NCI-H748 treated with DMSO at 0.1 percent for 48 hours (cell line): ENCODE results near the gene ZCCHC9.
A peak's percentile ranks its signal among the peaks of the same experiment; 100 is the strongest.
"Not testable (repeated sequence)": the region's sequence is repeated elsewhere in the genome, so short reads cannot be mapped to it uniquely, and the experiment has no call there.

Experiments
- DNase-seq: peaks from one replicate; lab custom pipeline; 2025; lab: John Stamatoyannopoulos, UW

Gene ZCCHC9

GRCh38 chr5:81301271-81302015 lies at the start of gene ZCCHC9:
ZCCHC9 (plus strand) TSS chr5:81301587; CDS start chr5:81304758, 3,171 bp downstream.
- DNase-seq: peak; percentile 84

GRCh38 chr5:81251922-81252321 lies 49.5 kb upstream of the ZCCHC9 start:
- no peak for DNase-seq

- no peak for DNase-seq
Measured at GRCh38 chr5:81252904-81253303, 48.5 kb upstream of the ZCCHC9 start.

- no peak for DNase-seq
Measured at GRCh38 chr5:81253875-81254274, 47.5 kb upstream of the ZCCHC9 start.

- no peak for DNase-seq
Measured at GRCh38 chr5:81254886-81255559, 46.4 kb upstream of the ZCCHC9 start.

- DNase-seq: no peak
Measured at GRCh38 chr5:81256766-81257165, 44.6 kb upstream of the ZCCHC9 start.

GRCh38 chr5:81262796-81263195 lies 38.6 kb upstream of the ZCCHC9 start:
- not testable (repeated sequence) for DNase-seq

GRCh38 chr5:81265101-81265500 lies 36.3 kb upstream of the ZCCHC9 start:
- no peak for DNase-seq

GRCh38 chr5:81268521-81269196 lies 32.7 kb upstream of the ZCCHC9 start:
- no peak for DNase-seq

- DNase-seq: no peak
Measured at GRCh38 chr5:81269751-81270393, 31.5 kb upstream of the ZCCHC9 start.

GRCh38 chr5:81270394-81271027 lies 30.9 kb upstream of the ZCCHC9 start:
- DNase-seq: peak; percentile 66

- DNase-seq: no peak
Measured at GRCh38 chr5:81283976-81284375, 17.4 kb upstream of the ZCCHC9 start.

- no peak for DNase-seq
Measured at GRCh38 chr5:81286059-81286617, 15.2 kb upstream of the ZCCHC9 start.

- no peak for DNase-seq
Measured at GRCh38 chr5:81288021-81288433, 13.4 kb upstream of the ZCCHC9 start.

- DNase-seq: no peak
Measured at GRCh38 chr5:81290146-81290545, 11.2 kb upstream of the ZCCHC9 start.

- DNase-seq: no peak
Measured at GRCh38 chr5:81292130-81292529, 9.3 kb upstream of the ZCCHC9 start.

- not testable (repeated sequence) for DNase-seq
Measured at GRCh38 chr5:81294021-81294420, 7.4 kb upstream of the ZCCHC9 start.

GRCh38 chr5:81297531-81297930 lies 3.9 kb upstream of the ZCCHC9 start:
- DNase-seq: no peak

- peak; percentile 35 for DNase-seq
Measured at GRCh38 chr5:81300921-81301270, 491 bp upstream of the ZCCHC9 start.

GRCh38 chr5:81302596-81302995 lies 1.2 kb downstream of the ZCCHC9 start:
- no peak for DNase-seq

- DNase-seq: no peak
Measured at GRCh38 chr5:81303563-81303962, 2.2 kb downstream of the ZCCHC9 start.

GRCh38 chr5:81305785-81306184 lies 4.4 kb downstream of the ZCCHC9 start:
- DNase-seq: no peak
